NCI-H1694 (cell line): ENCODE measurements around the gene LBHD1.
"Not testable (repeated sequence)": the region's sequence is repeated elsewhere in the genome, so short reads cannot be mapped to it uniquely, and the experiment has no call there.

Source experiments
- DNase-seq: peaks from one replicate; lab custom pipeline; 2025; lab: John Stamatoyannopoulos, UW

The LBHD1 gene

GRCh38 chr11:62664405-62665074, 7.5 kb downstream of the LBHD1 start:
- DNase-seq: peak; percentile 28

GRCh38 chr11:62656796-62657429, 15.2 kb downstream of the LBHD1 start:
- DNase-seq: no peak

- no peak for DNase-seq
Measured at GRCh38 chr11:62654297-62654696, 17.8 kb downstream of the LBHD1 start.

- DNase-seq: no peak
Measured at GRCh38 chr11:62652161-62653006, 19.7 kb downstream of the LBHD1 start.

- DNase-seq: not testable (repeated sequence)
Measured at GRCh38 chr11:62650283-62650682, 21.8 kb downstream of the LBHD1 start.

- DNase-seq: no peak
Measured at GRCh38 chr11:62649486-62649885, 22.6 kb downstream of the LBHD1 start.

GRCh38 chr11:62648967-62649364, 23.1 kb downstream of the LBHD1 start:
- DNase-seq: no peak

- DNase-seq: no peak
Measured at GRCh38 chr11:62648185-62648966, 23.7 kb downstream of the LBHD1 start.

- no peak for DNase-seq
Measured at GRCh38 chr11:62647609-62648005, 24.5 kb downstream of the LBHD1 start.

- no peak for DNase-seq
Measured at GRCh38 chr11:62646825-62647608, 25.1 kb downstream of the LBHD1 start.

- peak; percentile 91 for DNase-seq
Measured at GRCh38 chr11:62645946-62646824, 25.9 kb downstream of the LBHD1 start, which contains the start of gene GANAB. Gene GANAB (minus strand): TSS chr11:62646613. CDS start chr11:62646599, 14 bp downstream.

- no peak for DNase-seq
Measured at GRCh38 chr11:62645671-62645945, 26.5 kb downstream of the LBHD1 start.

- no peak for DNase-seq
Measured at GRCh38 chr11:62644220-62644619, 27.8 kb downstream of the LBHD1 start.

GRCh38 chr11:62632492-62632891, 39.6 kb downstream of the LBHD1 start:
- no peak for DNase-seq

GRCh38 chr11:62627713-62628112, 44.4 kb downstream of the LBHD1 start:
- no peak for DNase-seq

- no peak for DNase-seq
Measured at GRCh38 chr11:62622476-62623089, 49.5 kb downstream of the LBHD1 start.

GRCh38 chr11:62621567-62622470, 50.2 kb downstream of the LBHD1 start, which contains the start of gene B3GAT3:
Gene B3GAT3 (minus strand): TSS chr11:62621986. CDS start chr11:62621947, 39 bp downstream.
- peak; percentile 80 for DNase-seq

GRCh38 chr11:62621027-62621566, 51.0 kb downstream of the LBHD1 start:
- DNase-seq: no peak
